Gastrocnemius medialis (tissue), 4 donors: ENCODE results near the gene DAPK3. TPM values are rescaled to one million over a fixed set of nuclear protein-coding genes. Genes with fewer than 3 reads are reported as not detected.

Source experiments
- ATAC-seq, 2 donors: fragments of 150-250 bp; one replicate each; pipeline ENCODE4 v1.9.1; 2016
- DNase-seq, 2 donors: peaks; one replicate each; pipeline ENCODE4 v3.0.0-alpha.2; 2019
- H3K27ac ChIP-seq, 4 donors: fragments of 200-600 bp; sonication (generic); 1 replicate in 1 of 4; 2 replicates in 3 of 4; pipeline ENCODE4 v1.5.1; 2016 to 2018; ENCODE audit warnings: mild to moderate bottlenecking in 2 of 4, moderate library complexity in 1 of 4
- H3K27me3 ChIP-seq, 3 donors: fragments of 200-600 bp; sonication (generic) in 2 of 3; 1 replicate in 1 of 3; 2 replicates in 2 of 3; pipeline versions ENCODE4 v1.5.1 to v1.6.0; 2016 to 2019; ENCODE audit warnings: mild to moderate bottlenecking in 1 of 3, moderate library complexity in 1 of 3
- H3K36me3 ChIP-seq, 2 donors: fragments of 200-600 bp; sonication (generic) in 1 of 2; one replicate each; pipeline ENCODE4 v1.5.1; 2017 to 2018
- H3K4me1 ChIP-seq, 2 donors: fragments of 200-600 bp; sonication (generic) in 1 of 2; one replicate each; pipeline ENCODE4 v1.5.1; 2016 to 2017; ENCODE audit warnings: mild to moderate bottlenecking in 2 of 2
- H3K4me3 ChIP-seq, 4 donors: fragments of 200-600 bp; sonication (generic) in 3 of 4; 1 replicate in 1 of 4; 2 replicates in 3 of 4; pipeline ENCODE4 v1.5.1; 2016 to 2019; ENCODE audit warnings: mild to moderate bottlenecking in 2 of 4
- H3K9me3 ChIP-seq, 3 donors: fragments of 200-600 bp; sonication (generic) in 2 of 3; 1 replicate in 1 of 3; 2 replicates in 2 of 3; pipeline ENCODE4 v1.5.1; 2016 to 2019
- POLR2A ChIP-seq, 2 donors: fragments of 450-650 bp; IDR thresholded peaks; one replicate each; pipeline ENCODE4 v1.6.1; 2017; ENCODE audit warnings: antibody characterized with exemption in 2 of 2, mild to moderate bottlenecking in 2 of 2, moderate library complexity in 2 of 2
- in situ Hi-C, 4 donors: fragments of 200-750 bp; cut with MboI; loops; one replicate each; pipeline versions ENCODE4 v1.15.0 to v1.8.0; 2017; ENCODE audit warnings: low sequenced_read_pairs in 4 of 4
- intact Hi-C: fragments of 100-400 bp; cut with DNase I; formaldehyde crosslinking; loops from one replicate; pipeline ENCODE4 v1.15.1; 2023; ENCODE audit warnings: low total_unique reads
- total RNA-seq, 4 donors: library from RNA; depleted of rRNA; stranded (reverse); fragments of >200 nt; gene quantifications; one replicate each; pipeline versions ENCODE4 v1.1.0 to v1.2.3, GENCODE V29; 2016
- TF ChIP-seq, protein P1 (sequence below), 5 experiments: fragments of 450-650 bp in 3 of 5; fragments of 200-600 bp in 2 of 5; sonication (generic) in 2 of 5; IDR thresholded peaks in 4 of 5; conservative IDR thresholded peaks in 1 of 5; 1 replicate in 4 of 5; 2 replicates in 1 of 5; pipeline ENCODE4 v1.5.1; 2016 to 2019; ENCODE audit warnings: antibody characterized with exemption in 5 of 5, mild to moderate bottlenecking in 3 of 5, moderate library complexity in 3 of 5

DAPK3 gene
- total RNA-seq, 4 donors from 2014 or later, result 61.3 to 135 (median 115) TPM

DNA sequence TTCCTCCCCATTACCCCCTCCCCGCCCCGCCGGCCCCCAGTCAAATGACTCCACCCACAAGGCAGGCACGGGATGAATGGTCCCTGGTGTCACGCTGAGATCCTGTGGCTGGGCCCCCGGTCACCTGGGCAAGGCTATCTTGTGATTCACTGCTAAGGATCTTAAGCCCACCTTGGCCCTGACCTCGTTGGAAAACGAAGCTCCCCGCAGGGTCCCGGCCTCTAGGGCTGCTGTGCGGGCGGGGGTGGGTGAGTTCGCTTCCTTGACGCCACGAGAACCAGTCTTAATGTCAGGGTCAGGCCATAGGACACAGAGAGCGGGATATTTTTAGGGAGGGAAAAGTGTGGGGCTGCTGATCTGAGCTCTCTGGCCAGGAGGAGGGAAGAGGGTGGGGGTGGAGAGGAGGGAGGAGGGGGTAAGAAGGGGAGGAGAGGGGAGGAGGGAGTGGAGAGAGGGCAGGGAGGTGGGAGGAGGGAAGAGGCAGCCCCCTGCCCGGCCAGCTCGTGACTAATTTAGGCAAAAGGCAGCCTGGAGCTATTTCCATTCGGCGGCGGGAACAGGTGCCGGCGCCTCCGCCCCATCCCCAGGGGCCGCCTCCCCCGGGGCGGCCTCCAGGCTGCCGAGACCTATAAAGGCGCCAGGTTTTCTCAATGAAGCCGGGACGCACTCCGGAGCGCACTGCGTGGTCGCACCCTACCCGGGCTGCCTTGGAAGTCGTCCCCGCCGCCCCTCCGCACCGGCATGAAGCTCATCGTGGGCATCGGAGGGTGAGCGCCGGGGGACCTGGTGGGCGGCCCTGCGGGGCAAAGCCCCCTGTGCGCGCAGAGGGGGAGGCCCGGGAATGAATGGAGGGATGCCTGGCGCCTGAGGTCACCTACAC, 37.7 kb downstream of the DAPK3 start, which contains the start of gene NMRK2:
NMRK2 (plus strand) TSS at position 139 of the 880 bp plus-strand sequence; CDS start at position 742, 603 bp downstream.
- H3K9me3 ChIP-seq, result no peaks in the 10 kb centered on the region
- H3K4me3 ChIP-seq, result peak within 1 kb of the TSS in 3 of 4 donors; percentile 34 to 41 (median 38)
- peak; percentile 42 to 58 for TF ChIP-seq POLR2A (IDR thresholded peaks at IDR 0.05)
- TF ChIP-seq, protein P1, sequence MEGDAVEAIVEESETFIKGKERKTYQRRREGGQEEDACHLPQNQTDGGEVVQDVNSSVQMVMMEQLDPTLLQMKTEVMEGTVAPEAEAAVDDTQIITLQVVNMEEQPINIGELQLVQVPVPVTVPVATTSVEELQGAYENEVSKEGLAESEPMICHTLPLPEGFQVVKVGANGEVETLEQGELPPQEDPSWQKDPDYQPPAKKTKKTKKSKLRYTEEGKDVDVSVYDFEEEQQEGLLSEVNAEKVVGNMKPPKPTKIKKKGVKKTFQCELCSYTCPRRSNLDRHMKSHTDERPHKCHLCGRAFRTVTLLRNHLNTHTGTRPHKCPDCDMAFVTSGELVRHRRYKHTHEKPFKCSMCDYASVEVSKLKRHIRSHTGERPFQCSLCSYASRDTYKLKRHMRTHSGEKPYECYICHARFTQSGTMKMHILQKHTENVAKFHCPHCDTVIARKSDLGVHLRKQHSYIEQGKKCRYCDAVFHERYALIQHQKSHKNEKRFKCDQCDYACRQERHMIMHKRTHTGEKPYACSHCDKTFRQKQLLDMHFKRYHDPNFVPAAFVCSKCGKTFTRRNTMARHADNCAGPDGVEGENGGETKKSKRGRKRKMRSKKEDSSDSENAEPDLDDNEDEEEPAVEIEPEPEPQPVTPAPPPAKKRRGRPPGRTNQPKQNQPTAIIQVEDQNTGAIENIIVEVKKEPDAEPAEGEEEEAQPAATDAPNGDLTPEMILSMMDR (IDR thresholded peaks at IDR 0.05 in 4 of 5, conservative IDR thresholded peaks at IDR 0.05 in 1 of 5), result no peak
- H3K27ac ChIP-seq, result peak within 1 kb of the TSS; percentile 85 to 92 (median 89)
- intact Hi-C loops (loop anchor here (2.0 kb wide), 2 partner anchors 18 to 52 kb away; partner anchors contain the start of gene EEF2), in situ Hi-C loops (no loop called here)
- H3K27me3 ChIP-seq, result no peaks in the 10 kb centered on the region
- peaks cover 0 to 14% of the 10 kb centered on the region in 2 donors for H3K4me1 ChIP-seq
- no peaks in the 10 kb centered on the region for H3K36me3 ChIP-seq
- peak; percentile 65 to 86 for DNase-seq
- ATAC-seq, result peak; percentile 51 to 56

DNA sequence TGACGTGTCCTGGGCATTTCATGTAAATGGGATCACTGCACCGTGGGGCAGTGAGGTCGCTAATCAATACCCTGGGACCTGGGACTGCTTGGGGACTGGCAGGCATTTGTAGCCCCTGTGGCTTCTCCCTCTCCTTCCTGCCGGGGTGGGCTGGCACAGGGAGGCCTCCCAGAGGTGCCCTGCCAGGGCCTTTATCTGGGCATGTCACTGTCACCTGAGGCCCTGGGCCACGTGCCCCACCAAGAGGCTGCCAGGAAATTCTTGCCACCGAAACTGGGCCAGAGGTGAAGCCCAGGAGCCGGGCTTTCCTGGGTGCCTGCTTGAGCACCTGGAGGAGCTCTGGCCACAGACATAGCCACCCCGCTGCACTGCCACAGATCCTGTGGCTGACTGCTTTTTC, 39.9 kb downstream of the DAPK3 start:
- no peak for TF ChIP-seq POLR2A (IDR thresholded peaks at IDR 0.05)
- TF ChIP-seq, protein P1 (IDR thresholded peaks at IDR 0.05 in 4 of 5, conservative IDR thresholded peaks at IDR 0.05 in 1 of 5), result no peak
- ATAC-seq (peak; percentile 45 to 47), DNase-seq (peak; percentile 70 to 91)
- intact Hi-C loops (no loop called here), in situ Hi-C loops (no loop called here)
- Histone ChIP-seq H3K27ac (peak overlapping the region; percentile 85 to 92 (median 89)), H3K9me3 (no peaks in the 10 kb centered on the region), H3K4me3 (no peak overlapping the region), H3K4me1 (peaks cover 0 to 14% of the 10 kb centered on the region in 2 donors), H3K36me3 (no peaks in the 10 kb centered on the region), H3K27me3 (no peaks in the 10 kb centered on the region)

DNA sequence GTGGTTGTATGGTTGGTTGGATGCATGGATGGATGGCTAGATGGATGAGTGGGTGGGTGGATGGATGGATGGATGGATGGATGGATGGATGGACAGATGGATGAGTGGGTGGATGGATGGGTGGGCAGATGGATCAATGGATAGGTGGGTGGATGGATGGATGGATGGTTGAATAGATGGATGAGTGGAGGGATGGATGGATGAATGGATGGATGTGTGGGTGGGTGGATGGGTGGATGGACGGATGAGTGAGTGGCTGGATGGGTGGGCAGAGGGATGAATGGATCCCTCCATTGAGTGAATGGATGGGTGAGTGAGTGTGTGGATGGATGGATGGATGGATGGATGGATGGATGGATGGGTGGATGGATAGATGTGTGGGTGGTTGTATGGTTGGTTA, 47.0 kb downstream of the DAPK3 start:
- in situ Hi-C loops (no loop called here), intact Hi-C loops (no loop called here)
- Histone ChIP-seq H3K27ac (no peak overlapping the region), H3K27me3 (no peaks in the 10 kb centered on the region), H3K9me3 (peaks cover 0 to 3% (median 0%) of the 10 kb centered on the region in 3 donors), H3K4me1 (no peaks in the 10 kb centered on the region), H3K4me3 (no peak overlapping the region), H3K36me3 (no peaks in the 10 kb centered on the region)
- TF ChIP-seq, protein P1 (IDR thresholded peaks at IDR 0.05 in 4 of 5, conservative IDR thresholded peaks at IDR 0.05 in 1 of 5), result no peak
- TF ChIP-seq POLR2A (IDR thresholded peaks at IDR 0.05), result no peak
- ATAC-seq (no peak), DNase-seq (no peak)

DNA sequence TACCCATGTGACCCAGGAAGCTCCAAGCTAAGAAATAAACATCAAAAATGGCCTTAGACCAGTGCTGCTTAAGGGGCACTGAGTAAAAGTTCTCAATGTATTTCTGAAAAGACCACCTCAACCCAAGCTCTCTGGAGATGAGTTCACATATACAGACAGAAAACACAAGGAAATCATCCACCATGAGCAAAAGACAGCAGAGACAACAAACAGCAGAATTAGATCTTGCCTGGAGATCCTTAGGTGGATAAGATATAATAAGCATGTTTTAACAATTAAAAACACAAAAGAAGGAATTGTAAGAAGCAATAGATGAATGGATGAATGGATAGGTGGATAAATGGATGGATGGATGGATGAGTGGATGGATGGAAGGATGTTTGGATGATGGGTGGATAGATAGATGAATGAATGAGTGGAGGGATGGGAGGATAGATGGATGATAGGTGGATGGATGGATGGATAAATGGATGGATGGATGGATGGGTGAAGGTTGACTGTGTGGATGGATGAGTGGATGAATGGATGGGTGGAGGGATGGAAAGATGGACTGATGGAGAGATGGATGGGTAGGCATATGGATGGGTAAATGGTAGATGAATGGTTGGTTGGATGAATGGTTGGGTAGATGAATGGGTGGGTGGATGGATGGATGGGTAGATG, 47.7 kb downstream of the DAPK3 start:
- H3K4me1 ChIP-seq, result no peaks in the 10 kb centered on the region
- H3K9me3 ChIP-seq, result peaks cover 0 to 3% (median 0%) of the 10 kb centered on the region in 3 donors
- H3K4me3 ChIP-seq, result no peak overlapping the region
- H3K36me3 ChIP-seq, result no peaks in the 10 kb centered on the region
- no peak for DNase-seq
- in situ Hi-C loops (no loop called here), intact Hi-C loops (no loop called here)
- no peak overlapping the region for H3K27ac ChIP-seq
- no peak for TF ChIP-seq POLR2A (IDR thresholded peaks at IDR 0.05)
- TF ChIP-seq, protein P1 (IDR thresholded peaks at IDR 0.05 in 4 of 5, conservative IDR thresholded peaks at IDR 0.05 in 1 of 5), result no peak
- ATAC-seq, result no peak
- H3K27me3 ChIP-seq, result no peaks in the 10 kb centered on the region
